Neural cell (in vitro differentiated cells): ENCODE results near the gene TMCO4. TPM values are rescaled to one million over a fixed set of nuclear protein-coding genes. Genes with fewer than 3 reads are reported as not detected.
"Not testable (repeated sequence)": the region's sequence is repeated elsewhere in the genome, so short reads cannot be mapped to it uniquely, and the experiment has no call there.

Experiments used
- H2AFZ ChIP-seq: fragments of 200-600, 300-800 bp; sonication (generic), shearing (Covaris generic); 2 replicates; pipeline ENCODE4 v1.6.0; 2014; ENCODE audit warnings: low read depth, mild to moderate bottlenecking, antibody characterized with exemption, low read length, moderate library complexity
- H3F3A ChIP-seq: fragments of 200-600 bp; shearing (Covaris generic); 2 replicates; pipeline ENCODE4 v1.6.1; 2016; ENCODE audit warnings: mild to moderate bottlenecking, moderate library complexity, mixed read lengths, antibody characterized with exemption, low read length; ENCODE audit not compliant: insufficient read depth, poor library complexity, severe bottlenecking
- H3K27ac ChIP-seq: fragments of 200-600, 300-800 bp; sonication (generic), shearing (Covaris generic); 2 replicates; pipeline ENCODE4 v1.5.1; 2014; ENCODE audit warnings: mild to moderate bottlenecking, low read length, moderate library complexity
- H3K27me3 ChIP-seq: fragments of 300-800, 200-600 bp; sonication (generic), shearing (Covaris generic); 2 replicates; pipeline ENCODE4 v1.6.0; 2014; ENCODE audit warnings: mild to moderate bottlenecking, low read depth, low read length, moderate library complexity; ENCODE audit not compliant: insufficient read depth
- H3K36me3 ChIP-seq: fragments of 300-800, 200-600 bp; sonication (generic), shearing (Covaris generic); 2 replicates; pipeline ENCODE4 v1.5.1; 2014; ENCODE audit warnings: mild to moderate bottlenecking, antibody characterized with exemption, low read length, moderate library complexity; ENCODE audit not compliant: insufficient read depth
- H3K4me2 ChIP-seq: fragments of 300-800, 200-600 bp; sonication (generic), shearing (Covaris generic); 2 replicates; pipeline ENCODE4 v1.6.0; 2014; ENCODE audit warnings: mild to moderate bottlenecking, low read length
- H3K4me3 ChIP-seq: fragments of 300-800, 200-600 bp; sonication (generic), shearing (Covaris generic); 2 replicates; pipeline ENCODE4 v1.5.1; 2014; ENCODE audit warnings: mild to moderate bottlenecking, low read length, moderate library complexity
- H3K79me2 ChIP-seq: fragments of 200-600 bp; shearing (Covaris generic); replicated peaks from 2 replicates; pipeline ENCODE4 v1.6.0; 2014; ENCODE audit warnings: mild to moderate bottlenecking, low read length, moderate library complexity; ENCODE audit not compliant: insufficient read depth
- H3K9ac ChIP-seq: fragments of 300-800, 200-600 bp; sonication (generic), shearing (Covaris generic); 2 replicates; pipeline ENCODE4 v1.6.1; 2016; ENCODE audit warnings: mild to moderate bottlenecking, low read length, mixed read lengths
- H3K9me2 ChIP-seq: fragments of 200-600 bp; shearing (Covaris generic); 2 replicates; pipeline ENCODE4 v1.6.1; 2016; ENCODE audit warnings: mild to moderate bottlenecking, low read length, mixed read lengths; ENCODE audit not compliant: insufficient read depth
- H3K9me3 ChIP-seq: fragments of 200-600, 300-800 bp; sonication (generic), shearing (Covaris generic); 2 replicates; pipeline ENCODE4 v1.6.1; 2016; ENCODE audit warnings: mild to moderate bottlenecking, mixed run types, low read length, moderate library complexity, mixed read lengths
- H4K20me1 ChIP-seq: fragments of 200-600 bp; shearing (Covaris generic); 2 replicates; pipeline ENCODE4 v1.6.1; 2016; ENCODE audit warnings: mild to moderate bottlenecking, mixed run types; ENCODE audit not compliant: insufficient read depth
- CTCF ChIP-seq: fragments of 450-650 bp; IDR thresholded peaks from 2 replicates; pipeline ENCODE4 v1.5.1; 2014; ENCODE audit warnings: antibody characterized with exemption, mild to moderate bottlenecking, moderate library complexity; ENCODE audit not compliant: poor library complexity, severe bottlenecking
- EP300 ChIP-seq: fragments of 450-650 bp; conservative IDR thresholded peaks from 2 replicates; pipeline ENCODE4 v1.6.1; 2014; ENCODE audit warnings: antibody characterized with exemption, mild to moderate bottlenecking, moderate library complexity; ENCODE audit not compliant: poor library complexity, severe bottlenecking
- EZH2 ChIP-seq: fragments of 200-600, 300-800 bp; shearing (Covaris generic), sonication (generic); IDR thresholded peaks from 2 replicates; pipeline ENCODE4 v1.6.1; 2014; ENCODE audit warnings: antibody characterized with exemption, low read length, borderline replicate concordance, mild to moderate bottlenecking; ENCODE audit not compliant: insufficient read depth, poor library complexity, severe bottlenecking
- MXI1 ChIP-seq: fragments of 450-650 bp; conservative IDR thresholded peaks from 2 replicates; pipeline ENCODE4 v1.6.1; 2014; ENCODE audit warnings: antibody characterized with exemption, mild to moderate bottlenecking; ENCODE audit not compliant: poor library complexity, severe bottlenecking
- POLR2AphosphoS5 ChIP-seq: IDR thresholded peaks from 2 replicates; pipeline ENCODE4 v1.6.1; 2012
- RAD21 ChIP-seq: fragments of 450-650 bp; conservative IDR thresholded peaks from 2 replicates; pipeline ENCODE4 v1.6.1; 2014; ENCODE audit warnings: antibody characterized with exemption, mild to moderate bottlenecking, moderate library complexity
- REST ChIP-seq: IDR thresholded peaks from 2 replicates; pipeline ENCODE4 v1.6.1; 2012; ENCODE audit warnings: borderline replicate concordance
- SMC3 ChIP-seq: fragments of 450-650 bp; conservative IDR thresholded peaks from 2 replicates; pipeline ENCODE4 v1.6.1; 2014; ENCODE audit warnings: antibody characterized with exemption, mild to moderate bottlenecking, moderate library complexity; ENCODE audit not compliant: poor library complexity
- TAF1 ChIP-seq: IDR thresholded peaks from 2 replicates; pipeline ENCODE4 v1.6.1; 2012; ENCODE audit warnings: low read depth
- polyA plus RNA-seq: library from polyadenylated mRNA; depleted of rRNA; stranded (reverse); fragments of >200 nt; gene quantifications from 2 replicates; pipeline ENCODE4 v1.2.3, GENCODE V29; 2014

Gene TMCO4
- polyA plus RNA-seq, 1 donor from 2014 or later, result not detected

- Histone ChIP-seq H3K9me2 (no peaks in the 10 kb centered on the region), H2AFZ (no peak overlapping the region), H3K4me3 (no peak overlapping the region), H3F3A (no peaks in the 10 kb centered on the region), H3K4me2 (no peak overlapping the region), H3K9ac (no peak overlapping the region), H3K9me3 (no peaks in the 10 kb centered on the region), H3K27ac (no peak overlapping the region), H4K20me1 (no peaks in the 10 kb centered on the region), H3K36me3 (no peaks in the 10 kb centered on the region), H3K79me2 (no peaks in the 10 kb centered on the region), H3K27me3 (no peaks in the 10 kb centered on the region)
- TF ChIP-seq POLR2AphosphoS5, result no peak
- TF ChIP-seq TAF1, result no peak
- no peak for TF ChIP-seq EZH2
- no peak for TF ChIP-seq SMC3
- TF ChIP-seq EP300, result no peak
- no peak for TF ChIP-seq MXI1
- TF ChIP-seq CTCF, result no peak
- TF ChIP-seq RAD21, result no peak
- no peak for TF ChIP-seq REST
Measured at GRCh38 chr1:19817160-19817559, 17.4 kb upstream of the TMCO4 start.

DNA sequence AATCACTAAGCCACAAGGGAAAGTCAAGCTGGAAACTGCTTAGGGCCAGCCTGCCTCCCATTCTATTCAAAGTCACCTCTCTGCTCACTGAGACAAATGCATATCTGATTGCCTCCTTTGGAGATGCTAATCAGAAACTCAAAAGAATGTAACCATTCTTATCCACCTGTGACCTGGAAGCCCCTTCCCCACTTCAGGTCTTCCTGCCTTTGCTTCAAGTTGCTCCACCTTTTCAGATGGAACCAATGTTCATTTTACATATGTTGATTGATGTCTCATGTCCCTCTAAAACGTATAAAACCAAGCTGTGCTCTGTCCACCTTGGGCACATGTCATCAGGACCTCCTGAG lies 17.0 kb upstream of the TMCO4 start:
- H3K9ac ChIP-seq, H3K4me2 ChIP-seq, H3K9me2 ChIP-seq, H3K9me3 ChIP-seq, H3F3A ChIP-seq, H3K79me2 ChIP-seq, H2AFZ ChIP-seq, H3K27me3 ChIP-seq, H4K20me1 ChIP-seq, H3K36me3 ChIP-seq, H3K27ac ChIP-seq, H3K4me3 ChIP-seq: not testable (repeated sequence)
